OCI-LY1 (cell line): ENCODE data around the gene PRRC2B.

Source experiments
- H2AFZ ChIP-seq: fragments of 200-600 bp; sonication (generic), shearing (Covaris generic); 2 replicates; pipeline ENCODE4 v1.6.0; 2014; ENCODE audit warnings: antibody characterized with exemption, mild to moderate bottlenecking, low read length
- H3F3A ChIP-seq: fragments of 200-600 bp; sonication (generic), shearing (Covaris generic); 2 replicates; pipeline ENCODE4 v1.6.0; 2014; ENCODE audit warnings: mild to moderate bottlenecking, antibody characterized with exemption, low read length, moderate library complexity; ENCODE audit not compliant: insufficient read depth
- H3K27ac ChIP-seq: fragments of 200-600 bp; sonication (generic); 2 replicates; pipeline ENCODE4 v1.5.1; 2014; ENCODE audit warnings: low read length, mixed run types, mild to moderate bottlenecking, low read depth; ENCODE audit not compliant: poor library complexity, severe bottlenecking
- H3K27me3 ChIP-seq: fragments of 200-600 bp; sonication (generic); 2 replicates; pipeline ENCODE4 v1.6.0; 2014; ENCODE audit warnings: antibody characterized with exemption, mild to moderate bottlenecking, low read length, moderate library complexity; ENCODE audit not compliant: insufficient read depth
- H3K36me3 ChIP-seq: fragments of 200-600 bp; sonication (generic); 2 replicates; pipeline ENCODE4 v1.6.1; 2014; ENCODE audit warnings: mild to moderate bottlenecking, antibody characterized with exemption, low read length, moderate library complexity, mixed read lengths; ENCODE audit not compliant: insufficient read depth
- H3K4me1 ChIP-seq: fragments of 200-600 bp; sonication (generic); 2 replicates; pipeline ENCODE4 v1.5.1; 2014; ENCODE audit warnings: mild to moderate bottlenecking, low read length, moderate library complexity; ENCODE audit not compliant: insufficient read depth, severe bottlenecking
- H3K4me2 ChIP-seq: fragments of 200-600 bp; sonication (generic), shearing (Covaris generic); 2 replicates; pipeline ENCODE4 v1.6.1; 2014; ENCODE audit warnings: low read length
- H3K4me3 ChIP-seq: fragments of 200-600 bp; sonication (generic); 2 replicates; pipeline ENCODE4 v1.5.1; 2014; ENCODE audit warnings: low read length, low read depth, mild to moderate bottlenecking, mixed read lengths; ENCODE audit not compliant: poor library complexity, severe bottlenecking
- H3K79me2 ChIP-seq: fragments of 200-600 bp; shearing (Covaris generic); 2 replicates; pipeline ENCODE4 v1.6.1; 2016; ENCODE audit warnings: mixed run types, low read length, mixed read lengths; ENCODE audit not compliant: insufficient read depth
- H3K9ac ChIP-seq: fragments of 200-600 bp; sonication (generic), shearing (Covaris generic); 2 replicates; pipeline ENCODE4 v1.6.1; 2014; ENCODE audit warnings: mild to moderate bottlenecking, low read length, mixed read lengths
- H3K9me2 ChIP-seq: fragments of 200-600 bp; sonication (generic), shearing (Covaris generic); 2 replicates; pipeline ENCODE4 v1.6.1; 2014; ENCODE audit warnings: low read depth, mild to moderate bottlenecking, low read length, mixed read lengths
- H3K9me3 ChIP-seq: fragments of 200-600 bp; shearing (Covaris generic); 2 replicates; pipeline ENCODE4 v1.6.1; 2014; ENCODE audit warnings: low read length, mixed read lengths
- H4K20me1 ChIP-seq: fragments of 200-600 bp; sonication (generic), shearing (Covaris generic); 2 replicates; pipeline ENCODE4 v1.6.0; 2016; ENCODE audit warnings: mild to moderate bottlenecking, low read length; ENCODE audit not compliant: insufficient read depth
- CTCF ChIP-seq: fragments of 200-600 bp; sonication (generic), shearing (Covaris generic); IDR thresholded peaks from 2 replicates; pipeline ENCODE4 v1.5.1; 2017; ENCODE audit warnings: mild to moderate bottlenecking, antibody characterized with exemption, low read length, moderate library complexity, mixed read lengths
- EZH2 ChIP-seq: fragments of 200-600 bp; sonication (generic), shearing (Covaris generic); IDR thresholded peaks from 2 replicates; pipeline ENCODE4 v1.8.0; 2017; ENCODE audit warnings: borderline replicate concordance, mixed run types, mild to moderate bottlenecking, antibody characterized with exemption, low read length, moderate library complexity, mixed read lengths

Gene PRRC2B

DNA sequence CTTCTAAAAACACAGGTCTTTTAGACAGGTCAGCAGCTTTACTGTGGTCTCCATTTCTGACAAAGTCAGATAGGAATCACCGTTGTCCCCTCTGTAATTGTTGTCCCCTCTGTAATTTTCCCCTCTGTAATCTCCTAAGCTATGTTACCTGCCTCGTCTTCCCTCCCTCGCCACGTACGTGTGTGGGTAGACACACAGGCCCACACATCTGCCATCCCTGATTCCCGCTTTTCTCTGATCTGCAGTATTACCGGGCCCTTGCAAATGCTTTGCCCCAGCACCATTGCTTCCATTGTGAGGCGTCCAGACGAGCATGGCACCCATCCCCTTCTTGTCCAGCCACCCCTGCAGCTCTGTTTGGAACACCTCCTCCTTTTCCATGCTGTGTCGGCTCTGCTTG lies 63.9 kb downstream of the PRRC2B start:
- no peaks in the 10 kb centered on the region for H3F3A ChIP-seq
- no peaks in the 10 kb centered on the region for H3K9me2 ChIP-seq
- H4K20me1 ChIP-seq, result no peaks in the 10 kb centered on the region
- H3K27ac ChIP-seq, result no peak overlapping the region
- no peak overlapping the region for H3K9ac ChIP-seq
- no peak overlapping the region for H2AFZ ChIP-seq
- TF ChIP-seq EZH2 (no peak), CTCF (no peak)
- peaks cover 92% of the 10 kb centered on the region for H3K36me3 ChIP-seq
- no peaks in the 10 kb centered on the region for H3K9me3 ChIP-seq
- H3K4me1 ChIP-seq, result no peaks in the 10 kb centered on the region
- H3K4me2 ChIP-seq, result no peak overlapping the region
- no peaks in the 10 kb centered on the region for H3K27me3 ChIP-seq
- no peak overlapping the region for H3K4me3 ChIP-seq
- no peaks in the 10 kb centered on the region for H3K79me2 ChIP-seq

GRCh38 chr9:131459056-131459455 lies 65.2 kb downstream of the PRRC2B start:
- no peaks in the 10 kb centered on the region for H3F3A ChIP-seq
- H3K9me3 ChIP-seq, result no peaks in the 10 kb centered on the region
- no peaks in the 10 kb centered on the region for H3K27me3 ChIP-seq
- peaks cover 95% of the 10 kb centered on the region for H3K36me3 ChIP-seq
- H3K27ac ChIP-seq, result no peak overlapping the region
- H2AFZ ChIP-seq, result no peak overlapping the region
- TF ChIP-seq CTCF (no peak), EZH2 (no peak)
- H3K79me2 ChIP-seq, result no peaks in the 10 kb centered on the region
- no peak overlapping the region for H3K4me3 ChIP-seq
- H3K9ac ChIP-seq, result no peak overlapping the region
- no peak overlapping the region for H3K4me2 ChIP-seq
- H4K20me1 ChIP-seq, result no peaks in the 10 kb centered on the region
- H3K9me2 ChIP-seq, result no peaks in the 10 kb centered on the region
- H3K4me1 ChIP-seq, result no peaks in the 10 kb centered on the region

DNA sequence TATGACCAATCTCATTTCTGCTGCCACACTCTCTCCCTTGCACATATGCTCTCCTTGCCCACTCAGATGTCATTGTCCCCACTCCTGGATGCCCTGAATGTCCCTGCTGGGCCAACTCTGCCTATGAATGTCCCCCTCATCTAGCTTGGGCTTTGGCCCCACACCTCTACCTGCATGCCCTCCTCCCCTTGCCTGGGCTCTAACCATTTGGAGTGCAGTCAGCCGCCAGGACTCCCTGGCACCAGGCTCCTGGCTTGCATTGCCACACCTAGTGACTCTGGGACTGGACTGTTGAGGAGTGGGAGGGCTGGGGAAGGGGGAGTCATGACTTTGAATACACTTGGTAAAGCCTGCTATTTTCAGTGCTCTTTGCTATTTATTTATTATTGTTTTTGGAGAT lies 67.3 kb downstream of the PRRC2B start:
- Histone ChIP-seq H3K36me3 (peaks cover 96% of the 10 kb centered on the region), H3F3A (no peaks in the 10 kb centered on the region), H2AFZ (no peak overlapping the region), H3K9me2 (no peaks in the 10 kb centered on the region), H3K9ac (no peak overlapping the region), H3K79me2 (no peaks in the 10 kb centered on the region), H3K4me1 (no peaks in the 10 kb centered on the region), H3K9me3 (no peaks in the 10 kb centered on the region), H3K27me3 (no peaks in the 10 kb centered on the region), H3K4me3 (no peak overlapping the region), H4K20me1 (no peaks in the 10 kb centered on the region), H3K27ac (no peak overlapping the region), H3K4me2 (no peak overlapping the region)
- TF ChIP-seq EZH2 (no peak), CTCF (no peak)
